Mammary epithelial cell (primary cell): ENCODE results near the gene PTPN3.

Experiments used
- CTCF ChIP-seq, 2 donors: IDR thresholded peaks in 1 of 2; conservative IDR thresholded peaks in 1 of 2; 2 replicates each; pipeline ENCODE4 v1.5.1; 2011 to 2012; ENCODE audit warnings: inconsistent platforms in 2 of 2, low read length in 2 of 2, mild to moderate bottlenecking in 2 of 2, control low read depth in 1 of 2, low read depth in 1 of 2; ENCODE audit not compliant: insufficient read depth in 1 of 2; ENCODE audit errors: extremely low read depth in 1 of 2
- EZH2 ChIP-seq: IDR thresholded peaks from 2 replicates; pipeline ENCODE4 v1.6.1; 2012; ENCODE audit warnings: low read length, inconsistent platforms, borderline replicate concordance

- TF ChIP-seq CTCF (conservative IDR thresholded peaks at IDR 0.05 in 1 of 2, IDR thresholded peaks at IDR 0.05 in 1 of 2; ENCODE audit: extremely low read depth in 1 of 2, insufficient read depth in 1 of 2, low read depth in 1 of 2, low read length in 2 of 2) (no peak), EZH2 (no peak)
These were observed 617 bp downstream of the PTPN3 start for GRCh38 chr9:109497226-109498153.
